AG08395 (cell line): ENCODE results near the gene DAPK1.

Experiments used
- DNase-seq: peaks from one replicate; pipeline ENCODE4 v3.0.0; 2012; ENCODE audit warnings: mixed read lengths, low spot score

Gene DAPK1

GRCh38 chr9:87516926-87517290 lies 19.2 kb downstream of the DAPK1 start:
- DNase-seq: no peak

GRCh38 chr9:87517732-87518131 lies 20.1 kb downstream of the DAPK1 start:
- no peak for DNase-seq

- peak; percentile 16 for DNase-seq
These were observed 21.2 kb downstream of the DAPK1 start for GRCh38 chr9:87518702-87519335.

GRCh38 chr9:87519461-87519860 lies 21.8 kb downstream of the DAPK1 start:
- DNase-seq: no peak

- DNase-seq: no peak
These were observed 22.6 kb downstream of the DAPK1 start for GRCh38 chr9:87520172-87520683.

- no peak for DNase-seq
These were observed 24.2 kb downstream of the DAPK1 start for GRCh38 chr9:87521834-87522233.

- no peak for DNase-seq
These were observed 26.4 kb downstream of the DAPK1 start for GRCh38 chr9:87524061-87524460.

- no peak for DNase-seq
These were observed 28.1 kb downstream of the DAPK1 start for GRCh38 chr9:87525546-87526303.

- no peak for DNase-seq
These were observed 29.7 kb downstream of the DAPK1 start for GRCh38 chr9:87527211-87527916.

- no peak for DNase-seq
These were observed 31.3 kb downstream of the DAPK1 start for GRCh38 chr9:87528969-87529368.

- no peak for DNase-seq
These were observed 32.0 kb downstream of the DAPK1 start for GRCh38 chr9:87529671-87530070.

- no peak for DNase-seq
These were observed 33.0 kb downstream of the DAPK1 start for GRCh38 chr9:87530716-87531115.

GRCh38 chr9:87531370-87532295 lies 34.0 kb downstream of the DAPK1 start:
- DNase-seq: no peak

GRCh38 chr9:87533271-87533670 lies 35.6 kb downstream of the DAPK1 start:
- DNase-seq: no peak

- DNase-seq: no peak
These were observed 36.4 kb downstream of the DAPK1 start for GRCh38 chr9:87534036-87534435.

- no peak for DNase-seq
These were observed 37.3 kb downstream of the DAPK1 start for GRCh38 chr9:87534957-87535356.

GRCh38 chr9:87535817-87536539 lies 38.3 kb downstream of the DAPK1 start:
- DNase-seq: no peak

GRCh38 chr9:87537625-87538024 lies 40.0 kb downstream of the DAPK1 start:
- DNase-seq: no peak

- DNase-seq: no peak
These were observed 42.9 kb downstream of the DAPK1 start for GRCh38 chr9:87540444-87541105.

- no peak for DNase-seq
These were observed 44.0 kb downstream of the DAPK1 start for GRCh38 chr9:87541663-87542062.

- no peak for DNase-seq
These were observed 44.5 kb downstream of the DAPK1 start for GRCh38 chr9:87542141-87542540.
